Esophagus muscularis mucosa (tissue), 4 donors: ENCODE data around the gene TTLL1.

Experiments used
- EP300 ChIP-seq: sonication (generic); formaldehyde crosslinking; IDR thresholded peaks from one replicate; pipeline ENCODE4 v1.6.1; 2017; ENCODE audit warnings: antibody characterized with exemption
- POLR2AphosphoS5 ChIP-seq, 2 donors: sonication (generic); formaldehyde crosslinking; IDR thresholded peaks; one replicate each; pipeline ENCODE4 v1.6.1; 2017; ENCODE audit warnings: antibody characterized with exemption in 2 of 2
- TF ChIP-seq, protein P1 (sequence below), 3 experiments: fragments of 200-600 bp in 2 of 3; fragments of 450-650 bp in 1 of 3; sonication (generic) in 2 of 3; IDR thresholded peaks; one replicate each; pipeline ENCODE4 v1.5.1; 2017 to 2019; ENCODE audit warnings: antibody characterized with exemption in 3 of 3, mild to moderate bottlenecking in 2 of 3, moderate library complexity in 1 of 3

DNA sequence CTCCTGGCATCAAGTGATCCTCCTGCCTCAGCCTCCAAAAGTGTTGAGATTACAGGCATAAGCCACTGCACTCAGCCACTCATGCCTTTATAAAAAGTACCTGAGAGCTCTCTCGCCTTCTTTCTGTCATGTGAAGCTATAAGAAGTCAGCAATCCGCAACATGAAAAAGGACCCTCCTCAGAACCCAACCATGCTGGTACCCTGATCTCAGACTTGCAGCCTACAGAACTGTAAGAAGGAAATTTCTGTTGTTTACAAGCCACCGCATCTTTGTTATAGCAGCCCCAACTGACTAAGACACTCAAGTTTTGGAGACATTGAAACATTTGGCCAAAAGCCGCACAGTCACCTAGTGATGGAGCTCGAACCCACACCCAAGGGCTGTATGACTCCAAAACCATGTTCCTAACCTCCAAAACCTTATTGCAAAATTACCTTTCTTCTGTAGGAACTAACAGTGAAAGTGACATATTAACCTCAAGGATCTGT lies 83.1 kb downstream of the TTLL1 start:
- TF ChIP-seq, protein P1, sequence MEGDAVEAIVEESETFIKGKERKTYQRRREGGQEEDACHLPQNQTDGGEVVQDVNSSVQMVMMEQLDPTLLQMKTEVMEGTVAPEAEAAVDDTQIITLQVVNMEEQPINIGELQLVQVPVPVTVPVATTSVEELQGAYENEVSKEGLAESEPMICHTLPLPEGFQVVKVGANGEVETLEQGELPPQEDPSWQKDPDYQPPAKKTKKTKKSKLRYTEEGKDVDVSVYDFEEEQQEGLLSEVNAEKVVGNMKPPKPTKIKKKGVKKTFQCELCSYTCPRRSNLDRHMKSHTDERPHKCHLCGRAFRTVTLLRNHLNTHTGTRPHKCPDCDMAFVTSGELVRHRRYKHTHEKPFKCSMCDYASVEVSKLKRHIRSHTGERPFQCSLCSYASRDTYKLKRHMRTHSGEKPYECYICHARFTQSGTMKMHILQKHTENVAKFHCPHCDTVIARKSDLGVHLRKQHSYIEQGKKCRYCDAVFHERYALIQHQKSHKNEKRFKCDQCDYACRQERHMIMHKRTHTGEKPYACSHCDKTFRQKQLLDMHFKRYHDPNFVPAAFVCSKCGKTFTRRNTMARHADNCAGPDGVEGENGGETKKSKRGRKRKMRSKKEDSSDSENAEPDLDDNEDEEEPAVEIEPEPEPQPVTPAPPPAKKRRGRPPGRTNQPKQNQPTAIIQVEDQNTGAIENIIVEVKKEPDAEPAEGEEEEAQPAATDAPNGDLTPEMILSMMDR (IDR thresholded peaks at IDR 0.05): no peak
- TF ChIP-seq POLR2AphosphoS5 (IDR thresholded peaks at IDR 0.05) (no peak), EP300 (no peak)
